HG03064 (cell line): ENCODE results near the gene CLCN5.
"Not testable (repeated sequence)": the region's sequence is repeated elsewhere in the genome, so short reads cannot be mapped to it uniquely, and the experiment has no call there.

Experiments
- ATAC-seq: cut with Tn5 transposase; IDR thresholded peaks from one replicate; pipeline ENCODE4 v1.9.1; 2021; ENCODE audit warnings: low read depth; ENCODE audit not compliant: unreplicated experiment

CLCN5 gene

GRCh38 chrX:49993661-49994060, 71.3 kb downstream of the CLCN5 start:
- no peak for ATAC-seq

- no peak for ATAC-seq
These were observed 72.8 kb downstream of the CLCN5 start for GRCh38 chrX:49995107-49995731.

GRCh38 chrX:49995795-49996455, 73.5 kb downstream of the CLCN5 start:
- ATAC-seq, result no peak

GRCh38 chrX:49996474-49996873, 74.1 kb downstream of the CLCN5 start:
- no peak for ATAC-seq

GRCh38 chrX:49999087-49999486, 76.7 kb downstream of the CLCN5 start:
- ATAC-seq, result no peak

- ATAC-seq, result no peak
These were observed 78.6 kb downstream of the CLCN5 start for GRCh38 chrX:50000937-50001542.

GRCh38 chrX:50002067-50002714, 79.8 kb downstream of the CLCN5 start:
- no peak for ATAC-seq

GRCh38 chrX:50003467-50003866, 81.1 kb downstream of the CLCN5 start:
- ATAC-seq, result no peak

- no peak for ATAC-seq
These were observed 81.5 kb downstream of the CLCN5 start for GRCh38 chrX:50003927-50004326.

GRCh38 chrX:50025591-50025990, 103.2 kb downstream of the CLCN5 start:
- ATAC-seq, result not testable (repeated sequence)

- ATAC-seq, result no peak
These were observed 112.7 kb downstream of the CLCN5 start for GRCh38 chrX:50035126-50035525.

- no peak for ATAC-seq
These were observed 114.0 kb downstream of the CLCN5 start for GRCh38 chrX:50036426-50036825.

GRCh38 chrX:50045823-50046222, 123.4 kb downstream of the CLCN5 start:
- no peak for ATAC-seq

GRCh38 chrX:50049228-50049627, 126.8 kb downstream of the CLCN5 start:
- ATAC-seq, result no peak

GRCh38 chrX:50054147-50054546, 131.8 kb downstream of the CLCN5 start:
- no peak for ATAC-seq

GRCh38 chrX:50066318-50066937, 144.0 kb downstream of the CLCN5 start:
- no peak for ATAC-seq

GRCh38 chrX:50067435-50068284, 145.3 kb downstream of the CLCN5 start:
- ATAC-seq, result no peak

GRCh38 chrX:50068285-50068563, 145.8 kb downstream of the CLCN5 start:
- ATAC-seq, result no peak

GRCh38 chrX:50068893-50069292, 146.5 kb downstream of the CLCN5 start:
- no peak for ATAC-seq

- ATAC-seq, result no peak
These were observed 149.1 kb downstream of the CLCN5 start for GRCh38 chrX:50071494-50071893.
